ENCODE results near the gene RAB3C. TPM values are rescaled to one million over a fixed set of nuclear protein-coding genes. Genes with fewer than 3 reads are reported as not detected.

The RAB3C gene
- total RNA-seq, 2 donors from 2014 or later = 0.41 to 2.8 TPM

GRCh38 chr5:58750036-58750435 is 167.2 kb downstream of the RAB3C start:
- TF ChIP-seq CTCF (IDR thresholded peaks at IDR 0.05) = no peak
- no peak for ATAC-seq (ENCODE audit: insufficient number of reproducible peaks, low FRiP score, low read depth)
- Histone ChIP-seq H3K27ac (no peak overlapping the region), H3K27me3 (replicated peaks; ENCODE audit: insufficient read depth) (no peaks in the 10 kb centered on the region), H3K9me3 (no peaks in the 10 kb centered on the region), H3K4me1 (ENCODE audit: control insufficient read depth in 1 of 2, low read depth in 2 of 2) (no peaks in the 10 kb centered on the region), H3K36me3 (no peaks in the 10 kb centered on the region), H3K4me3 (no peak overlapping the region)
- DNase-seq (ENCODE audit: low spot score) = no peak

- Histone ChIP-seq H3K4me1 (ENCODE audit: control insufficient read depth in 1 of 2, low read depth in 2 of 2) (no peaks in the 10 kb centered on the region), H3K27ac (no peak overlapping the region), H3K36me3 (no peaks in the 10 kb centered on the region), H3K4me3 (no peak overlapping the region), H3K27me3 (replicated peaks; ENCODE audit: insufficient read depth) (no peaks in the 10 kb centered on the region), H3K9me3 (no peaks in the 10 kb centered on the region)
- DNase-seq (ENCODE audit: low spot score) (no peak), ATAC-seq (ENCODE audit: insufficient number of reproducible peaks, low FRiP score, low read depth) (no peak)
- TF ChIP-seq CTCF (IDR thresholded peaks at IDR 0.05) = no peak
Observed at GRCh38 chr5:58751222-58751837, 168.5 kb downstream of the RAB3C start.

GRCh38 chr5:58752104-58752503 is 169.2 kb downstream of the RAB3C start:
- DNase-seq (ENCODE audit: low spot score) (no peak), ATAC-seq (ENCODE audit: insufficient number of reproducible peaks, low FRiP score, low read depth) (no peak)
- H3K27me3 ChIP-seq (replicated peaks; ENCODE audit: insufficient read depth) = no peaks in the 10 kb centered on the region
- H3K4me1 ChIP-seq (ENCODE audit: control insufficient read depth in 1 of 2, low read depth in 2 of 2) = no peaks in the 10 kb centered on the region
- H3K9me3 ChIP-seq = no peaks in the 10 kb centered on the region
- H3K4me3 ChIP-seq = no peak overlapping the region
- no peak overlapping the region for H3K27ac ChIP-seq
- H3K36me3 ChIP-seq = no peaks in the 10 kb centered on the region
- TF ChIP-seq CTCF (IDR thresholded peaks at IDR 0.05) = no peak

GRCh38 chr5:58753446-58753845 is 170.6 kb downstream of the RAB3C start:
- no peak for TF ChIP-seq CTCF (IDR thresholded peaks at IDR 0.05)
- Histone ChIP-seq H3K9me3 (no peaks in the 10 kb centered on the region), H3K27me3 (replicated peaks; ENCODE audit: insufficient read depth) (no peaks in the 10 kb centered on the region), H3K4me1 (ENCODE audit: control insufficient read depth in 1 of 2, low read depth in 2 of 2) (no peaks in the 10 kb centered on the region), H3K4me3 (no peak overlapping the region), H3K27ac (no peak overlapping the region), H3K36me3 (no peaks in the 10 kb centered on the region)
- ATAC-seq (ENCODE audit: insufficient number of reproducible peaks, low FRiP score, low read depth) (no peak), DNase-seq (ENCODE audit: low spot score) (no peak)

- TF ChIP-seq CTCF (IDR thresholded peaks at IDR 0.05) = no peak
- no peak overlapping the region for H3K27ac ChIP-seq
- DNase-seq (ENCODE audit: low spot score) (no peak), ATAC-seq (ENCODE audit: insufficient number of reproducible peaks, low FRiP score, low read depth) (no peak)
- H3K36me3 ChIP-seq = no peaks in the 10 kb centered on the region
- H3K4me1 ChIP-seq (ENCODE audit: control insufficient read depth in 1 of 2, low read depth in 2 of 2) = no peaks in the 10 kb centered on the region
- no peak overlapping the region for H3K4me3 ChIP-seq
- no peaks in the 10 kb centered on the region for H3K9me3 ChIP-seq
- H3K27me3 ChIP-seq (replicated peaks; ENCODE audit: insufficient read depth) = no peaks in the 10 kb centered on the region
Observed at GRCh38 chr5:58754250-58754649, 171.4 kb downstream of the RAB3C start.
